ENCODE measurements around the gene SLC10A4. TPM values are rescaled to one million over a fixed set of nuclear protein-coding genes. Genes with fewer than 3 reads are reported as not detected.

The SLC10A4 gene
- total RNA-seq, 1 experiment from 2014 or later: not detected

DNA sequence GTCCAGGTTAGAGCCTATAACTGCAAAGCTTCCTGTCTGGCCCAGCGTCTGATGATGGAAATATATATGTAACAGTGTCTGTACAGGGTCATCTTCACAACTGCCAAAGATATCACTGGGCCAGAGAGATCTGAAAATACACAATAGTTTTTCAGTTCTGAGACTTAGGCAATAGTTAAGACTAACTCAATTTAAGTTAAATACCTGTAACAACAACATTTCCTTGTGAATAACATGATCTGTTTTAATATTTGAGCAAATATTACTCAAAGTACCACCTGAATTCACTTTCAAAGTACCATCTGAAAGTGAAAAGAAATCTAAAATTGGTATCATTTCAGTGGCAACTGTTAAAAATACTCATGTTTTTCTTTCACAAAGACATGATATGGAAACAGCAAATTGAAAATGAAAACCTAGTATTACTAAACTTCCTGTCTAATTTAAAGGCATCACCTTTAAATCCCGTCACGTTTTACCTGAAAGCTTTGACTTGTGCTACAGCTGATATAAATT lies 16.5 kb downstream of the SLC10A4 start:
- Mint-ChIP-seq H3K27ac (ENCODE audit: low read depth, unreplicated experiment) (no peak overlapping the region), H3K27me3 (ENCODE audit: insufficient read depth, unreplicated experiment) (no peaks in the 10 kb centered on the region), H3K9me3 (ENCODE audit: unreplicated experiment) (no peaks in the 10 kb centered on the region), H3K36me3 (ENCODE audit: insufficient read depth, unreplicated experiment) (peaks cover 29% of the 10 kb centered on the region), H3K4me1 (ENCODE audit: insufficient read depth, unreplicated experiment) (no peaks in the 10 kb centered on the region), H3K4me3 (ENCODE audit: unreplicated experiment) (no peak overlapping the region)
- POLR2A ChIA-PET: interaction anchor here (0.6 kb wide), 1 partner anchor 600 kb away, joined by 3 read pairs; no protein-coding TSS in a partner anchor
- DNase-seq (ENCODE audit: unreplicated experiment): no peak
- CTCF ChIA-PET: no interaction called here
- intact Hi-C loops (cut with micrococcal nuclease): no loop called here
- TF ChIP-seq, protein P1, sequence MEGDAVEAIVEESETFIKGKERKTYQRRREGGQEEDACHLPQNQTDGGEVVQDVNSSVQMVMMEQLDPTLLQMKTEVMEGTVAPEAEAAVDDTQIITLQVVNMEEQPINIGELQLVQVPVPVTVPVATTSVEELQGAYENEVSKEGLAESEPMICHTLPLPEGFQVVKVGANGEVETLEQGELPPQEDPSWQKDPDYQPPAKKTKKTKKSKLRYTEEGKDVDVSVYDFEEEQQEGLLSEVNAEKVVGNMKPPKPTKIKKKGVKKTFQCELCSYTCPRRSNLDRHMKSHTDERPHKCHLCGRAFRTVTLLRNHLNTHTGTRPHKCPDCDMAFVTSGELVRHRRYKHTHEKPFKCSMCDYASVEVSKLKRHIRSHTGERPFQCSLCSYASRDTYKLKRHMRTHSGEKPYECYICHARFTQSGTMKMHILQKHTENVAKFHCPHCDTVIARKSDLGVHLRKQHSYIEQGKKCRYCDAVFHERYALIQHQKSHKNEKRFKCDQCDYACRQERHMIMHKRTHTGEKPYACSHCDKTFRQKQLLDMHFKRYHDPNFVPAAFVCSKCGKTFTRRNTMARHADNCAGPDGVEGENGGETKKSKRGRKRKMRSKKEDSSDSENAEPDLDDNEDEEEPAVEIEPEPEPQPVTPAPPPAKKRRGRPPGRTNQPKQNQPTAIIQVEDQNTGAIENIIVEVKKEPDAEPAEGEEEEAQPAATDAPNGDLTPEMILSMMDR (IDR thresholded peaks at IDR 0.05; ENCODE audit: unreplicated experiment): no peak
- BruUV-seq (replicated peaks): no TSS peak

DNA sequence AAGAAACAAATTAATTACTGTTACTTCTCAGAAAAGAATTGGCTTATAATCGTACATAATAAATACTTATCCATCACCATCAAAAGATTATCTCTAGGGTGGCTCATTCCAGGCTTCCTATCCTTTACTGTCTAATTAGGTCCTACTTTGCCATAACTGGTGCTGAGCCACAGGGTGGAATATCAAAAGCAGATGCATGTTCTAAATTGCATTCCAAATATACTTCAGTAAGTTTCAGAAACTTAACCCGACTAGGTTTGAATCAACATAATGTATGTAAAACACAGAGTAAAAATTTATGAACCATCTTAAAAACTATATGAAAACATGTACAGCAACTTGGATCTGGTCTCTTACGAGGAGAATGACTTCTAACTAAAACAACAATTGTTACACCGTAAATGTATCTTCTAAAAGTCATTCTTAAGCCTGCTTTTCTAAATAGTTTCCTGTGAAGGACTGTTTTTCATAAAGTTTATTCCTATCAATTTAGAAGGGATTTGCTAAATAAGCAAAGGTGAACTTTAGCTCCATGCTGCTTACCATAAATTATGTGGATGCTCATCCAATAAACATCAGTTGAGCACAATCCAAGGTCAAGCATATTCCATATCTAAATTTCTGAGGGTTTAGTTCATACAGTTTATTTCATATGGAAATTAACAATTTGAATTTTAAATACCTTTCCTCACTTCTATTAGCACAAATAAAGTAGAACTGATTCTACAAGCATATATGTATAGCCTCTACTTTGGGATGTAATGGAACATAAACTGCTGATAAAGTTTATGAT lies 20.3 kb downstream of the SLC10A4 start:
- Mint-ChIP-seq H3K4me3 (ENCODE audit: unreplicated experiment) (no peak overlapping the region), H3K27ac (ENCODE audit: low read depth, unreplicated experiment) (no peak overlapping the region), H3K27me3 (ENCODE audit: insufficient read depth, unreplicated experiment) (no peaks in the 10 kb centered on the region), H3K36me3 (ENCODE audit: insufficient read depth, unreplicated experiment) (peaks cover 32% of the 10 kb centered on the region), H3K4me1 (ENCODE audit: insufficient read depth, unreplicated experiment) (no peaks in the 10 kb centered on the region), H3K9me3 (ENCODE audit: unreplicated experiment) (no peaks in the 10 kb centered on the region)
- no TSS peak for BruUV-seq (replicated peaks)
- CTCF ChIA-PET: interaction anchor here (0.6 kb wide), 2 partner anchors 9 to 175 kb away, joined by 3 read pairs; no protein-coding TSS in a partner anchor
- POLR2A ChIA-PET: no interaction called here
- DNase-seq (ENCODE audit: unreplicated experiment): no peak
- TF ChIP-seq, protein P1 (IDR thresholded peaks at IDR 0.05; ENCODE audit: unreplicated experiment): no peak
- intact Hi-C loops (cut with micrococcal nuclease): no loop called here

DNA sequence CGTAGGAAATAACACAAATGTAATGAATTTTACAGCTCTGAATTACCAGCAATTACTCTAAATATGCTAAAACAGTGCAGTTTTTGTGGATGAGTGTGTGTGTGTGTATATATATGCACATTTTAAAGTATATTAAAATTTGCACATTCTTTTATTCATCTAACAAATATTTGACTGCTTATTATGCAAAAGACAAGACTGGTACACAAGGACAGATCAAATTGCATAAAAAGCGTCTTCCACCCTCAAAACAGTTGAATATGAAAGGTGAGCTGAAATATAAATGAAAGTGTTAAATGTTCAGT lies 20.8 kb downstream of the SLC10A4 start:
- Mint-ChIP-seq H3K4me1 (ENCODE audit: insufficient read depth, unreplicated experiment) (no peaks in the 10 kb centered on the region), H3K27ac (ENCODE audit: low read depth, unreplicated experiment) (no peak overlapping the region), H3K4me3 (ENCODE audit: unreplicated experiment) (no peak overlapping the region), H3K27me3 (ENCODE audit: insufficient read depth, unreplicated experiment) (no peaks in the 10 kb centered on the region), H3K9me3 (ENCODE audit: unreplicated experiment) (no peaks in the 10 kb centered on the region), H3K36me3 (ENCODE audit: insufficient read depth, unreplicated experiment) (peaks cover 35% of the 10 kb centered on the region)
- ChIA-PET CTCF (interaction anchor here (0.6 kb wide), 2 partner anchors 8 to 176 kb away, joined by 3 read pairs; no protein-coding TSS in a partner anchor), POLR2A (no interaction called here)
- intact Hi-C loops (cut with micrococcal nuclease): no loop called here
- TF ChIP-seq, protein P1 (IDR thresholded peaks at IDR 0.05; ENCODE audit: unreplicated experiment): no peak
- DNase-seq (ENCODE audit: unreplicated experiment): no peak
- no TSS peak for BruUV-seq (replicated peaks)

DNA sequence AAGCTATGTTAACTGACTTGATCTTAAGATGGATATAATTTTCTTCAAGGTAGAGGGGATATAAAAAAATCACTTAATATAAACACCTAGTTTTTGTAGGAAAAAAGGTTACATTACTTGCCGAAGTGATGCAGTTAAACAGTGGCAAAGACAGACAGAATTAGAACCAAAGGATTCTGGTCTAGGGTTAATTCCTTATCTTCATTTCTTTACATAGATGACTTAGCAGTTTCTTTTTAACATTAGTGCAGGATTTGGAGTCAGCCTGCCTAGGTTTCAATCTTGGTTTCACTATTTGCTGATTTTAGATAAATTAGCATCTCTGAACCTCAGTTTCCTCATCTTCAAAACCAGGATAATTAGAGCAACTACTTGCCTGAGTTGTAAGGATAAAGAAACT lies 21.2 kb downstream of the SLC10A4 start:
- Mint-ChIP-seq H3K36me3 (ENCODE audit: insufficient read depth, unreplicated experiment) (peaks cover 35% of the 10 kb centered on the region), H3K4me1 (ENCODE audit: insufficient read depth, unreplicated experiment) (no peaks in the 10 kb centered on the region), H3K27me3 (ENCODE audit: insufficient read depth, unreplicated experiment) (no peaks in the 10 kb centered on the region), H3K4me3 (ENCODE audit: unreplicated experiment) (no peak overlapping the region), H3K27ac (ENCODE audit: low read depth, unreplicated experiment) (no peak overlapping the region), H3K9me3 (ENCODE audit: unreplicated experiment) (no peaks in the 10 kb centered on the region)
- BruUV-seq (replicated peaks): no TSS peak
- TF ChIP-seq, protein P1 (IDR thresholded peaks at IDR 0.05; ENCODE audit: unreplicated experiment): no peak
- no peak for DNase-seq (ENCODE audit: unreplicated experiment)
- intact Hi-C loops (cut with micrococcal nuclease): no loop called here
- ChIA-PET CTCF (interaction anchor here (0.6 to 1.8 kb wide), 3 partner anchors 8 to 176 kb away, joined by 3 to 5 read pairs (median 3); no protein-coding TSS in a partner anchor), POLR2A (no interaction called here)
